ENCODE data around the gene ACBD5. TPM values are rescaled to one million over a fixed set of nuclear protein-coding genes. Genes with fewer than 3 reads are reported as not detected.
"Not testable (repeated sequence)": the region's sequence is repeated elsewhere in the genome, so short reads cannot be mapped to it uniquely, and the experiment has no call there.

ACBD5 gene, protein sequence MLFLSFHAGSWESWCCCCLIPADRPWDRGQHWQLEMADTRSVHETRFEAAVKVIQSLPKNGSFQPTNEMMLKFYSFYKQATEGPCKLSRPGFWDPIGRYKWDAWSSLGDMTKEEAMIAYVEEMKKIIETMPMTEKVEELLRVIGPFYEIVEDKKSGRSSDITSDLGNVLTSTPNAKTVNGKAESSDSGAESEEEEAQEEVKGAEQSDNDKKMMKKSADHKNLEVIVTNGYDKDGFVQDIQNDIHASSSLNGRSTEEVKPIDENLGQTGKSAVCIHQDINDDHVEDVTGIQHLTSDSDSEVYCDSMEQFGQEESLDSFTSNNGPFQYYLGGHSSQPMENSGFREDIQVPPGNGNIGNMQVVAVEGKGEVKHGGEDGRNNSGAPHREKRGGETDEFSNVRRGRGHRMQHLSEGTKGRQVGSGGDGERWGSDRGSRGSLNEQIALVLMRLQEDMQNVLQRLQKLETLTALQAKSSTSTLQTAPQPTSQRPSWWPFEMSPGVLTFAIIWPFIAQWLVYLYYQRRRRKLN
- total RNA-seq (2014; rRNA removed; shearing (Covaris generic); ENCODE audit: low replicate concordance) = 47.1 and 52.6 TPM in 2 replicates

DNA sequence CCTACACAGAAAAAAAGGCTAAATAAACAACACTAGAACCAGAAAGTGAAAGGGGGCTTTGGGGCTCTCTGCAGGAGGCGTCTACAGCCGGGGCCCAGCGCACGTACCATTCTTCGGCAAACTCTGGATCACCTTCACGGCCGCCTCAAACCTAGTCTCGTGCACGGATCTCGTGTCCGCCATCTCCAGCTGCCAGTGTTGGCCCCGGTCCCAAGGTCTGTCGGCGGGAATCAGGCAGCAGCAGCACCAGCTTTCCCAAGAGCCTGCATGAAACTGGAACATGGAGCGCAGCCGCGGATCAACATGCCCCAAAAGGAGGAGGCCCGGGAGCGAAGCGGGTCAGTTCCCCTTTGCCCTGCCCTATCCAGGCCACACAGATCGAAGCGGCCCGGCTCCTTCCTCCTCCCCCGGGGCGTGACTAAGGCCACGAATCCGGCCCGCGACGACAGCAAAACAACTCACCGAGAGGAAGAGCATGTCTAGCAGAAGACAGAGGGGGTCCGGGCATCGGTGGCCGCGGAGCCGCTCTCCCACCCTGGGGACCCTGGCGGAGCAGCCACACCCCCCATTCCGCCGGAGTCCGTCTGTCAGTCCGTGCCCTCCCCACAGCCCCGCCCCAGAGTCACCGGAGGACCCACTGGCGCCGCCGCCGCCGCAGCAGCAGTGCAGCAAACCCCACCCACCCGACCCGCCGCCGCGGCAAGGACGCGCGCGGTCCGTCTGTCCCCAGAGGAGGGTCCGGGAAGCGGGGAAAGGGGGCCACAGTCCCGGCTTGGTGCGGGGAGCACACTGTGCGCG, at the start of gene ACBD5:
Gene ACBD5, minus strand, starts transcription at position 586 of the 798 bp plus-strand sequence. Its CDS starts 109 bp downstream, at position 477.
- in situ Hi-C loops (cut with HindIII; ENCODE audit: low pct_unique_long_range_greater_than_20kb, low sequenced_read_pairs) = no loop called here
- DNase-seq (ENCODE audit: low read depth) = peak; percentile 94

DNA sequence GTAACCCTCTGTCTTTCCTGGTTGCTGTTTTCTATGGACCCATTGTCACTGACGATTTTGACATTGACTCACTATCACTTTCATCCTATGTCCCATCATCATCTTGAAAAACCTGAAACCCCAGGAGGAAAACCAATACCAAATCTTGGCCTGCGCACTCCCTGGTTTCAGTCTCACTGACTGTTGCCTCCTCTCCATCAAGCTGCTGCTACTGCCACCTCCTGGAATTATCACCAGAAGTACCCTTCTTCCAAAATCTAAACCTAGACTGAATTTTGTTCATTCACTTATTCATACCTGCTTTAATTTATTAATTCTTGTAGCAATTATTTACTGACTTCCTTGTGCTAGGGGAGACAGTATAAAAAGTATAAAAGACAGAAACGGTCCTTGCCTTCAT, 44.5 kb upstream of the ACBD5 start:
- in situ Hi-C loops (cut with HindIII; ENCODE audit: low pct_unique_long_range_greater_than_20kb, low sequenced_read_pairs) = no loop called here
- DNase-seq (ENCODE audit: low read depth) = peak; percentile 13

DNA sequence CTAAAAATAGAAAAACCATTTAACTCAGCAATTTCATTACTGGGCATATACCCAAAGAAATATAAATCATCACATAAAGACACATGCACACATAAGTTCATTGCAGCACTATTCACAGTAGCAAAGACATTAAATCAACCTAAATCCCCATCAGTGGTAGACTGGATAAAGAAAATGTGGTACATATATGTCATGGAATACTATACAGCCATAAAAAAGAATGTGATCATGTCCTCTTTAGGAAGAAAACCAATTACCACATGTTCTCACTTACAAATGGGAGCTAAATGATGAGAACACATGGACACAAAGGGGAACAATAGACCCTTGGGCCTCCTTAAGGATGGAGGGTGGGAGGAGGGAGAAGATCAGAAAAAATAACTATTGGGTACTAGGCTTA, 36.0 kb upstream of the ACBD5 start:
- no peak for DNase-seq (ENCODE audit: low read depth)
- in situ Hi-C loops (cut with HindIII; ENCODE audit: low pct_unique_long_range_greater_than_20kb, low sequenced_read_pairs) = no loop called here

DNA sequence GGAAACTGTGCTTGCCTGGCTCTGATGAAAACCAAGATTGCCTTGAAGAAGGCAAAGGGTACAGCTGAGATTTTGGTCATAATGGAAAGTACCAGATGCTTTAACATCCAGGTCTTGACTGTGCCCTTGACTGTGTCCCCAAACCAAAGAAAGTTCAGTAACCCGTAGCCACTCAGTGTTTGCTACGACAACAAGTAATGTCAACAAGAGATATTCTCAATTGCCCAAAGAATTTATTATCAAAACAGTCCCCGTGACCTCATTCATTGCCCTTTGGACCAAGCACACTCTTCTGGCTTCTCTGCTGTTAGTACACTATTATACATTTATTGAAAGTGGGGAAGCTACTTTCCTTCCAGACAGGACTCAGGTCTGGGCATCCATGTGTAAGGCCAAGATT, 25.4 kb upstream of the ACBD5 start:
- in situ Hi-C loops (cut with HindIII; ENCODE audit: low pct_unique_long_range_greater_than_20kb, low sequenced_read_pairs) = not testable (repeated sequence)

DNA sequence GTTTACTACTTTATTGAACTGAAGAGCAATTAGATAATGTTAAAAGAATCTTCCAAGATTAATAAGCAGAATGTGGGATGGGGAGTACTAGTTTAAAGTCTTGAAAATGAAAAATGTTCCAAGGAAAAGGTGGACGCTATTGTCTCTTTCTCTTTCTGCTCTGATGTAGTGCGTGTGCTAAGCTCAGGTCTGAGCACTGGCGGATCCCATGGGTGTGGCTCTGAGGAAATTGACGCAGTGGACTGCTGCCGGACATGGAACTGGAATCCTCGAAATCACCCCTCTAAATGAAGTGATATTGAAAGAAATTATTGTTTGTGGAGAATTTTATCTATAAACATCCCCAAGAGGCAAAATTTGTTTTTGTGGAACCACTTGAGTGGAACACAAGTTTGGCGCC, 22.2 kb upstream of the ACBD5 start:
- in situ Hi-C loops (cut with HindIII; ENCODE audit: low pct_unique_long_range_greater_than_20kb, low sequenced_read_pairs); DNase-seq (ENCODE audit: low read depth): not testable (repeated sequence)

More for the DNA sequence above, 25.4 kb upstream of the ACBD5 start:
- not testable (repeated sequence) for DNase-seq (ENCODE audit: low read depth)

DNA sequence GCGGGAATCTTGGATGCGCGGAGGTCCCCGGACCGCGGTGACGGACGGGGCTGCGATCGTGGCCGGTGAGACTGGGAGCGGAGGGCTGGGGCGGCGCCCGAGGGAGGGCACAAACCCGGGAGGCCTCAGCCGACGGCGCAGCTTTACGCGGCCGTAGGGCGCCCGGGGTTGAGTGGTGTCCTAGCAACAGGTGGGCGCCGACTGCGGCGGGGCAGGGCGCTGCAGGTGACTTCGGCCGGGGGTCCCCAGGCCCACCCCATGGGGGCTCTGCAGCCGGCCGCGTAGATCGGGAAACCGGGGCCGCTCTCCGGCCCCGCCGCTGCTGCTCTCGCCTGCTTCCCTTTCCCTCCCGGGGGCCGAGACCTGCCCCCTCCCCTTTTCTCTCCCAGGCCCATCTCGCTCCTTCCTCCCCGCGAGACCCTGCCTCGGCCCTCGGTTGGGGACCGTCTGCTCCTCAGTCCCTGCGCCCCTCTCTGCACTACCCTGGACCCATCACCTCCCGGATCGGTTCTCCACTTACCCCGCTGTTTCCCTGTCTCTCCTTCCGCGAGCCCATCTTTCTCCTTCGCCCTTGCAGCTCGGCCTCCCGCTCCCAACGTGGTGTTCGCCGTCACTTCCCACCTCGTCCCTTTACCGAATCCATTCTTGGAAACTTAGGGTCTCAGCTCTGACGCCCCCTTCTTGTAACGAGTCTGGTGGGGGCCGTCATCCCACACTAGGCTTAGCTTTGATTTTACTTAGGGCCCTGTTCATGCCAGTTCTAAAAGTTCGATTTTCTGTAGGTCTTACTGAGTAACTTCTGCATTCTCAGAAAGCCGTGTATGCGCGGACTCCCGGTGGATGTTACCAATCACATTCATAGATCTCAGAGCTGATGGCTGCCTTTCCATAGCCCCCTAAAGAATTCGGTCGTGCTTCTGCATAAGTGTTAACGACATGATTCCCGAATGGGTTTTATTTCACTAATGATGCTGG, 18.5 kb upstream of the ACBD5 start:
- in situ Hi-C loops (cut with HindIII; ENCODE audit: low pct_unique_long_range_greater_than_20kb, low sequenced_read_pairs) = no loop called here
- no peak for DNase-seq (ENCODE audit: low read depth)

DNA sequence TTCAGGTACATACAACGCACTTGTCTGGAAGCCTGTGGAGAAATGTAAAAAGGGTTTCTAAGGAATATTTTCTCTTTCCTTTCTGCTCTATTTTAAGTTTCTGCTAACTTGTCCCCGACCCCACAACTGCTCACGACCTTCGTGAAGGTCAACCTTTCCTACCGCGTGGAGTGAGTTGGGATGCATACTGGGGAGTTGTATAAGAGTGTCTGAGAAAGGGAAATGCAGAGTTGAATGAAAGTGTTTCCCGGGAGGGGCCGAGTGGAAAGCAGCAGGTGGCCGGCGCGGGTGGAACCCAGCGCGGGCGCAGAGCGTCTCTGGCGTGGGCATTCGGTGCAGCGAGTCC, 17.9 kb upstream of the ACBD5 start:
- in situ Hi-C loops (cut with HindIII; ENCODE audit: low pct_unique_long_range_greater_than_20kb, low sequenced_read_pairs) = no loop called here
- no peak for DNase-seq (ENCODE audit: low read depth)

DNA sequence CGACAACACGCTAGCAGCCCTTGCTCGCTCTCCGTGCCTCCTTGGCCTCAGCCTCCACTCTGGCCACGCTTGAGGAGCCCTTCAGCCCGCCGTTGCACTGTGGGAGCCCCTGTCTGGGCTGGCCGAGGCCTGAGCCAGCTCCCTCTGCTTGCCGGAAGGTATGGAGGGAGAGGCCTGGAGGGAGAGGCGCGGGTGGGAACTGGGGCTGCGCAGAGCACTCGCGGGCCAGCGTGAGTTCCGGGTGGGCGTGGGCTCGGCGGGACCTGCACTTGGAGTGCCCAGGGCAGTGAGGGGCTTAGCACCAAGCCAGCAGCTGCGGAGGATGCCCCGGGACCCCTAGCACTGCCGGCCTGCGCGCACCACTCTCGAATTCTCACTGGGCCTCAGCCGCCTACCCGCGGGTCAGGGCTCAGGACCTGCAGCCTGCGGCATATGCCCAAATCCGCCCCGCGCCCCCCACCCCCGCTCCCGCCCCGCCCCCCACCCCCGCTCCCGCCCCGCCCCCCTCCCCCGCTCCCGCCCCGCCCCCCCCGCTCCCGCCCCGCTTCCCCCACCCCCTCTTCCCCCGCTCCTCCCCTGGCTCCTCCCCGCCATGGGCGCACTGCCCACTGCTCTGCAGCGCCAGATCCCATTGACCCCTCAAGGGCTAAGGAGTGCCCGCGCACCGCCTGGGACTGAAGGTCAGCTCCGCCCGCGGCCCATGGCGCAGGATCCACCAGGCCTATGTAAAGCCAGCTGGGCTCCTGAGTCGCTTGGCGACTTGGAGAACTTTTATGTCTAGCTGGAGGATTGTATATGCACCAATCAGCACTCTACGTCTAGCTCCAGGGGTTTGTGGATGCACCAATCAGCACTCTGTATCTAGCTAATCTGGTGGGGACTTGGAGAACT, 15.9 kb upstream of the ACBD5 start:
- in situ Hi-C loops (cut with HindIII; ENCODE audit: low pct_unique_long_range_greater_than_20kb, low sequenced_read_pairs) = no loop called here
- DNase-seq (ENCODE audit: low read depth) = no peak

DNA sequence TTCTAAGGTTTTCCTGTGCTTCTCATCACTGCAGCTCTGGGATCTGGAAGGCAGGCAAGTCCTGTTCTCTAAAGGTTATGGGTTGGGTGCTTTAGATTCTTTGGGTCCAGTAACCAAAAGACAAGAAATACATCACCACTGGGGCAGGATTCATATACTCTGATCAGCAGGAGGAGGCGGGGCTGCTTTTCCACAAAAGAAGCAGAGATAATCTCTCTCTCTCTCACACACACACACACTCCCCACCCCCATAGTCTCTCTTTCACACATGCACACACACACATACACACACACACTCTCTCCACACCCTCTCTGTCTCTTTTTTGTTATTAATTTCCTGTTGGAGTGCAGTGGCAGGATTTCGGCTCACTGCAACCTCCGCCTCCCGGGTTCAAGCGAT, 13.0 kb upstream of the ACBD5 start:
- DNase-seq (ENCODE audit: low read depth) = no peak
- in situ Hi-C loops (cut with HindIII; ENCODE audit: low pct_unique_long_range_greater_than_20kb, low sequenced_read_pairs) = no loop called here

DNA sequence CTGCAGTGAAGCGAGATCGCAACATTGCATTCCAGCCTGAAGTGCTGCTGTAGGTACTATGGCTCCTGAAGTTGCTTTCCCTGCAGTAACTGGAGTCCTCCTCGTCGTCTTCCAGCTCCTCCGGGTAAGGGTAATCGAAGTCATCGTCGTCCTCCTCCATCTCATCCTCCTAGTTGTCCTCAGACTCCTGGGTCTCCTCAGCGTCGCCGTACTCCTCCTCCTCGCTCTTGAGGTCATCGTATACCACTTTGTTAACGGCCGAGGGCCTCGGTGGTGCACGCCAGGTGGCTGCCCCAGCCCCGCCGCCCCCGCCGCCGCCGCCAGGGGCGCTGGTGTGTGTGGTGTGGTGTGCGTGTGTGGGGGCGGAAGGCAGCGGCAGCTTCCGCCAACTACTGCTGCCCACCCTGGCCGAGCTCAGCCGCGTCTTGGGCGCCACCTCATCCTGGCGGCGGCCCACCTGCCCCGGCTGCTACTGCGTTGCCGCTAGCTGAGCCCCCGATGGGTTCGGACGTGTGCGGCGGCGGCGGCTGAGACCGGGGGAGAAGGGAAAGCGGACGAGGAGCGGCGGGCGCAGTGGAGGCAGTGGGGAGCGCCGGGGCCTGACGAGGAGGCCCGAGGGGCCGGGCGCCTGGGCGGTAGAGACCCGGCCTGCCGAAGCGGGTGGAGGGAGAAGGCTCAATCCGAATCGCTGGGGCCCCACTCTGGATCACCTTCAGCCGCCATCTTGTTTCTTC, 11.8 kb upstream of the ACBD5 start:
- DNase-seq (ENCODE audit: low read depth) = peak; percentile 61
- in situ Hi-C loops (cut with HindIII; ENCODE audit: low pct_unique_long_range_greater_than_20kb, low sequenced_read_pairs) = no loop called here

DNA sequence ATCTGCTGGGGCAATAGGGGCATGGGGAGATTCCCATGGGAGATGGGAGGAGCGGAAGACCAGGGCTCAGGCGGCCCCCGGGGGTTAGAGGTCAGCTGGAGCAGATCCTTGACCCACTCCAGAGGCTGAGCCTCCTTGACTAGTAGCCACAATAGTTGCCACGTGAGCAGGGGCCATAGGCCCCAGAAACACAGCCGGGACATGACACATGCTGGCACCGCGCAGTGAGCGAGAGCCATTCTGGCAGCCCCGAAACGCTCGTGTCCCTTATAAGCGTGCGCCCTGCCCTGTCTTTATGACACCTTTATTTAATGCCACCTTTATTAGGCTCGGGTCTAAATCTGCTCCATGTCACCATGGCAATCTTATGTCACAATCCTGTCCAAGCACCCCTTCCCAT, 11.0 kb upstream of the ACBD5 start:
- DNase-seq (ENCODE audit: low read depth) = no peak
- in situ Hi-C loops (cut with HindIII; ENCODE audit: low pct_unique_long_range_greater_than_20kb, low sequenced_read_pairs) = no loop called here

DNA sequence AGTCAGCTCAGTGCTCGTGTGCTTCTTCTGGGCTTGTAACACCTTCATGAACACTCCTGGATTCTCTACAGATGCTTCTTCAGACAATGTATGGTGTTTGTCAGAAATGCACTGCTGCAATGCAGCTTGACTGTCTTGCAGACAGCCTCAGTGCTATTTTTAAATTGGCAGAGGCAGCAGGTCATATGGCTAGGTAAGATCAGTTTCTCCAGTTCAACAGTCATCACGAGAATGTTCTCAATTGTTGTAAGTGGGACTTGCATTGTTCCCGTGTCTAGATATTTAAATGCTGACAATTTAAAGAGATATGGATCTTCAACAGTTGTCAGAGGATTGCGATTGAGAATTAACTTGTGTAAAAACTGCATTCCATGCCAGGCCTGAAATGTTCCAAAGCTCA, 7.6 kb upstream of the ACBD5 start:
- in situ Hi-C loops (cut with HindIII; ENCODE audit: low pct_unique_long_range_greater_than_20kb, low sequenced_read_pairs) = no loop called here
- DNase-seq (ENCODE audit: low read depth) = no peak

DNA sequence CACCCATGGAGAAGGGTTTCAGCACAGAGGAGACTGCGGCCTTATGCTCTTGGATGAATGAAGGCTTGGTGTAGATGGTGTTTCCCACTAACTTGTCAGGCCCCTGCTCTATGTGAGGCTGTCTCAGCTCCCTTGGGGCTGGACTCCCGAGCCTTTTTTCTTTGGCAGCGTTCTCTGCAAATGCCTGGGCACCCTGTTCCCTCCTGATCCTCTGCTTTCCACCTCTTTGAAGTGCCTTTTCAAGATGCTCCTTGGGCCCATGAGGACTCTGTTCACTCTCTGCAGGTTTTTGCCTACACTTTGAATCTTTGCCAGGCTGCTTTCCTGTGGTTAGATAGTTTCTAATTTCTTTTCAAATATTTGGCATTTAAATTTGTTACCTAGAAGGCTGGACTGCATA, 6.8 kb upstream of the ACBD5 start:
- no peak for DNase-seq (ENCODE audit: low read depth)

DNA sequence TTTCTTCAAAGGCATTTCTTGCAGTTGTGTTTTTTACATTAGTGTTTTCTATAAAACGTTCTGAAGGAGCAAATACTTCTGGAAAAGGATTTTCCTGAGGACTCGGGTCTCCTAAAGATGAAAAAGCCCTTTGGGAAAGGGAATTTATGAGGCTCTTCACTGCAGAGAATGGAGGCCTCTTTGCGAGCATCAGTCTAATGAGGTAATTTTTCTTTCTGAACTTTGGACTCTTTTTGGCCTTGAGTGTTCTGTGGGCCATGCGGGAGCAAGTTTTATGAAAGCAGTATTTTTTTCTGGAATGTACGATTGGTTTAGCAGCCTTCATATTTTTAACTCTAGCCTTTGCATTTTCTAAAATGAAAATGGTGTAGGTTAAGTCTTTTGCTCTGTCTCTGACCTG, 6.4 kb upstream of the ACBD5 start:
- in situ Hi-C loops (cut with HindIII; ENCODE audit: low pct_unique_long_range_greater_than_20kb, low sequenced_read_pairs) = no loop called here
- DNase-seq (ENCODE audit: low read depth) = no peak

More for the DNA sequence above, 6.8 kb upstream of the ACBD5 start:
- in situ Hi-C loops (cut with HindIII; ENCODE audit: low pct_unique_long_range_greater_than_20kb, low sequenced_read_pairs) = no loop called here

DNA sequence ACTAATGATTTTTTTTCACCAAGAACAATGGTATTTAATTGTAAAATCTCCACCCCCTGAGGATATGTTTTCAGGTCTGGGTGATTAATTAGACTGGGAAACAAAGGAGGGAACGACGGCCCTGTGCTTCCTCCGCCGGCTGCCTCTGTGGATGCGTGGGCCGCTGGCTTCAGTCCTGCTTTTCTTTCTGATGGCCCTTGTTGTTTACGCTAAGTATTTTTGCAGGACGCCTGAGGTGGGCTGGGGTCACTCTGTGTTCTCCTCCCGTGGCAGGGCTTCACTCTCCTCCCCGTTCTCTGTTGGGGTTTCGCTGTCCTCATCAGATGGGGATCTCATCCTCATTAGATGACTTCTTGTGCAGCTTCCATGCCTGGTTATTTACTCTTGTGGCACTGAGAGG, 5.2 kb upstream of the ACBD5 start:
- in situ Hi-C loops (cut with HindIII; ENCODE audit: low pct_unique_long_range_greater_than_20kb, low sequenced_read_pairs) = no loop called here
- no peak for DNase-seq (ENCODE audit: low read depth)

DNA sequence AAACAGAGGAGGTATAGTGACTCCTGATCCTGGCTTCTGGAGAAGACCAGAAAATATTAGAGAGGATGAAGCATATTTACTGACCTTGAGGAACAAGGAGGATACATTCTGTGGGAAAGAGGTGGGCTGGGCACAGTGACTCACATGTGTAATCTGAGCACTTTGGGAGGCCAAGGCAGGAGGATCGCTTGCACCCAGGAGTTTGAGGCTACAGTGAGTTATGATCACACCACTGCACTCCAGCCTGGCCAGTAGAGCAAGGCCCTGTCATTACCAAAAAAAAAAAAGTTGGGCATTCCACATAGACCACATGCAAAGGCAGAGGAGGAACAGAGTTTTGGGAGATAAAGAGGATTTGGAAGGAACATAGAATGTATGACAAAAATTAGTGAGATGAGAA, 4.4 kb upstream of the ACBD5 start:
- no peak for DNase-seq (ENCODE audit: low read depth)
- in situ Hi-C loops (cut with HindIII; ENCODE audit: low pct_unique_long_range_greater_than_20kb, low sequenced_read_pairs) = no loop called here
